AG04450 (cell line): Measurements from ENCODE around the gene REG1B. TPM values are rescaled to one million over a fixed set of nuclear protein-coding genes. Genes with fewer than 3 reads are reported as not detected.

ENCODE experiments used
- CTCF ChIA-PET: fragments of 300-600, 350-600 bp; formaldehyde crosslinking; extraction: SDS; loops from one replicate; lab custom pipeline; 2022; ENCODE audit warnings: antibody characterized with exemption, inconsistent platforms; lab: Charles Lee
- POLR2A ChIA-PET: fragments of 350-600 bp; formaldehyde crosslinking; extraction: SDS; loops from one replicate; lab custom pipeline; 2021; ENCODE audit warnings: antibody characterized with exemption, inconsistent platforms; lab: Yijun Ruan, JAX
- DNase-seq: peaks from one replicate; pipeline ENCODE4 v3.0.0-alpha.2; 2011; ENCODE audit warnings: low read depth, low spot score
- H3K27ac ChIP-seq: one replicate; pipeline ENCODE4 v1.5.1; 2012; ENCODE audit warnings: low read depth, low read length, control low read depth
- H3K27me3 ChIP-seq: one replicate; pipeline ENCODE4 v1.6.0; 2012; ENCODE audit warnings: low read length; ENCODE audit not compliant: control insufficient read depth, insufficient read depth
- H3K4me3 ChIP-seq: 2 replicates; pipeline ENCODE4 v1.5.1; 2011; ENCODE audit warnings: mild to moderate bottlenecking, low read depth, low read length, control low read depth
- H3K9me3 ChIP-seq: 2 replicates; pipeline ENCODE4 v1.5.1; 2012; ENCODE audit warnings: low read length; ENCODE audit not compliant: control insufficient read depth, insufficient read depth
- CTCF ChIP-seq: IDR thresholded peaks from 2 replicates; pipeline ENCODE4 v1.5.1; 2011; ENCODE audit warnings: low read depth, low read length, control low read depth, inconsistent platforms
- polyA minus RNA-seq: library from RNA; depleted of rRNA, polyadenylated mRNA; stranded (reverse); fragments of >200 nt; gene quantifications from 2 replicates; pipeline ENCODE4 v1.2.3, GENCODE V29; 2011; rRNA and poly(A)+ RNA removed
- polyA plus RNA-seq: library from polyadenylated mRNA; depleted of rRNA; stranded (reverse); fragments of >200 nt; gene quantifications from 2 replicates; pipeline ENCODE4 v1.2.3, GENCODE V29; 2011; rRNA removed

Gene REG1B
- not detected in 2 replicates for polyA plus RNA-seq
- not detected in 2 replicates for polyA minus RNA-seq

GRCh38 chr2:79087785-79088364 is at the start of gene REG1B:
TSS of gene REG1B (minus strand) at chr2:79087993. CDS start at chr2:79087612, 381 bp downstream.
- CTCF ChIA-PET = no interaction called here
- H3K4me3 ChIP-seq = no peak within 1 kb of the TSS
- peaks cover 16% of the 10 kb centered on the region for H3K9me3 ChIP-seq
- no peak for TF ChIP-seq CTCF
- no peak within 1 kb of the TSS for H3K27ac ChIP-seq
- no peaks in the 10 kb centered on the region for H3K27me3 ChIP-seq
- DNase-seq = no peak
- POLR2A ChIA-PET = no interaction called here

- TF ChIP-seq CTCF = no peak
- Histone ChIP-seq H3K9me3 (peaks cover 19% of the 10 kb centered on the region; the same call in 1 of the 2 replicates), H3K4me3 (no peak overlapping the region), H3K27ac (no peak overlapping the region), H3K27me3 (no peaks in the 10 kb centered on the region)
- CTCF ChIA-PET = no interaction called here
- DNase-seq = no peak
- POLR2A ChIA-PET = no interaction called here
Measured at GRCh38 chr2:79131687-79132086, 43.9 kb upstream of the REG1B start.

- ChIA-PET CTCF (no interaction called here), POLR2A (no interaction called here)
- no peak for TF ChIP-seq CTCF
- DNase-seq = no peak
- Histone ChIP-seq H3K27ac (no peak overlapping the region), H3K9me3 (peaks cover 14% of the 10 kb centered on the region; the same call in 1 of the 2 replicates), H3K4me3 (no peak overlapping the region), H3K27me3 (no peaks in the 10 kb centered on the region)
Measured at GRCh38 chr2:79129804-79130203, 42.0 kb upstream of the REG1B start.

- TF ChIP-seq CTCF = no peak
- no peaks in the 10 kb centered on the region for H3K27me3 ChIP-seq
- POLR2A ChIA-PET = no interaction called here
- peaks cover 14% of the 10 kb centered on the region; the same call in 1 of the 2 replicates for H3K9me3 ChIP-seq
- H3K27ac ChIP-seq = no peak overlapping the region
- CTCF ChIA-PET = no interaction called here
- DNase-seq = no peak
- H3K4me3 ChIP-seq = no peak overlapping the region
Measured at GRCh38 chr2:79129260-79129659, 41.5 kb upstream of the REG1B start.

GRCh38 chr2:79128406-79128805 is 40.6 kb upstream of the REG1B start:
- no peak overlapping the region for H3K4me3 ChIP-seq

More at GRCh38 chr2:79128406-79128805, 40.6 kb upstream of the REG1B start:
- no peaks in the 10 kb centered on the region for H3K27me3 ChIP-seq
- CTCF ChIA-PET = no interaction called here
- no peak overlapping the region for H3K27ac ChIP-seq
- POLR2A ChIA-PET = no interaction called here
- DNase-seq = no peak
- TF ChIP-seq CTCF = no peak
- peaks cover 8% of the 10 kb centered on the region; the same call in 1 of the 2 replicates for H3K9me3 ChIP-seq
